Caki2 (cell line): ENCODE data around the gene EPHB4. TPM values are rescaled to one million over a fixed set of nuclear protein-coding genes. Genes with fewer than 3 reads are reported as not detected.

Experiments used
- DNase-seq: peaks from one replicate; pipeline ENCODE4 v3.0.0-alpha.2; 2015; ENCODE audit warnings: low read depth
- in situ Hi-C: cut with HindIII; loops from 2 replicates; pipeline ENCODE4 v1.10.0; 2016; ENCODE audit warnings: low sequenced_read_pairs, low pct_unique_long_range_greater_than_20kb, mixed read lengths
- total RNA-seq: library from RNA; depleted of rRNA; stranded (reverse); fragments of >200 nt; shearing (Covaris generic); gene quantifications from 2 replicates; pipeline ENCODE4 v1.2.3, GENCODE V29; 2014; ENCODE audit warnings: low replicate concordance; rRNA removed

Gene EPHB4
- 31.9 and 43.6 TPM in 2 replicates for total RNA-seq

- in situ Hi-C loops: no loop called here
- DNase-seq: peak; percentile 76
These were observed at the start of gene EPHB4 for GRCh38 chr7:100827330-100828226. TSS of gene EPHB4 (minus strand) at chr7:100827523. CDS start at chr7:100827030, 493 bp downstream.

GRCh38 chr7:100875356-100875751 is 48.0 kb upstream of the EPHB4 start:
- no peak for DNase-seq
- in situ Hi-C loops: no loop called here

- in situ Hi-C loops: no loop called here
- peak; percentile 95 for DNase-seq
These were observed 47.4 kb upstream of the EPHB4 start, which contains the start of gene SRRT for GRCh38 chr7:100874577-100875355. TSS of gene SRRT (plus strand) at chr7:100875103. CDS start at chr7:100875591, 488 bp downstream.

GRCh38 chr7:100874300-100874576 is 46.9 kb upstream of the EPHB4 start:
- DNase-seq: no peak
- in situ Hi-C loops: no loop called here

GRCh38 chr7:100873599-100874299 is 46.4 kb upstream of the EPHB4 start:
- DNase-seq: no peak
- in situ Hi-C loops: no loop called here

- in situ Hi-C loops: no loop called here
- DNase-seq: no peak
These were observed 40.6 kb upstream of the EPHB4 start for GRCh38 chr7:100867776-100868485.

GRCh38 chr7:100867040-100867775 is 39.9 kb upstream of the EPHB4 start, which contains the start of gene TRIP6:
TSS of gene TRIP6 (plus strand) at chr7:100867387. CDS start at chr7:100867498, 111 bp downstream.
- in situ Hi-C loops: no loop called here
- peak; percentile 88 for DNase-seq

- no peak for DNase-seq
- in situ Hi-C loops: no loop called here
These were observed 39.4 kb upstream of the EPHB4 start for GRCh38 chr7:100866729-100867039.

- peak; percentile 26 for DNase-seq
- in situ Hi-C loops: no loop called here
These were observed 38.8 kb upstream of the EPHB4 start for GRCh38 chr7:100865938-100866728.

GRCh38 chr7:100865372-100865911 is 38.1 kb upstream of the EPHB4 start:
- no peak for DNase-seq
- in situ Hi-C loops: no loop called here

GRCh38 chr7:100864263-100864845 is 37.0 kb upstream of the EPHB4 start:
- no peak for DNase-seq
- in situ Hi-C loops: no loop called here

GRCh38 chr7:100863406-100863950 is 36.2 kb upstream of the EPHB4 start:
- no peak for DNase-seq
- in situ Hi-C loops: no loop called here

GRCh38 chr7:100861616-100861985 is 34.3 kb upstream of the EPHB4 start:
- in situ Hi-C loops: no loop called here
- no peak for DNase-seq

- no peak for DNase-seq
- in situ Hi-C loops: no loop called here
These were observed 33.6 kb upstream of the EPHB4 start for GRCh38 chr7:100860702-100861615.

GRCh38 chr7:100859856-100860255 is 32.5 kb upstream of the EPHB4 start:
- DNase-seq: no peak
- in situ Hi-C loops: no loop called here
